ENCODE results near the gene PLB1. TPM values are rescaled to one million over a fixed set of nuclear protein-coding genes. Genes with fewer than 3 reads are reported as not detected.

PLB1 gene
- total RNA-seq, 1 donor from 2014 or later: not detected

GRCh38 chr2:28580078-28580477 is 84.2 kb downstream of the PLB1 start:
- H3K4me1 Mint-ChIP-seq (ENCODE audit: low read depth, unreplicated experiment): peaks cover 2% of the 10 kb centered on the region
- no peak for TF ChIP-seq CTCF (IDR thresholded peaks at IDR 0.05; ENCODE audit: partially characterized antibody, unreplicated experiment)
- no peaks in the 10 kb centered on the region for H3K36me3 Mint-ChIP-seq (ENCODE audit: unreplicated experiment)
- H3K9me3 Mint-ChIP-seq (ENCODE audit: unreplicated experiment): no peaks in the 10 kb centered on the region
- no peak for DNase-seq
- no peak overlapping the region for H3K27ac Mint-ChIP-seq (ENCODE audit: unreplicated experiment)
- H3K27me3 Mint-ChIP-seq (ENCODE audit: unreplicated experiment): no peaks in the 10 kb centered on the region
- no peak overlapping the region for H3K4me3 Mint-ChIP-seq (ENCODE audit: unreplicated experiment)

- H3K27me3 Mint-ChIP-seq (ENCODE audit: unreplicated experiment): peaks cover 2% of the 10 kb centered on the region
- peaks cover 2% of the 10 kb centered on the region for H3K4me1 Mint-ChIP-seq (ENCODE audit: low read depth, unreplicated experiment)
- no peak for TF ChIP-seq CTCF (IDR thresholded peaks at IDR 0.05; ENCODE audit: partially characterized antibody, unreplicated experiment)
- no peak for DNase-seq
- no peaks in the 10 kb centered on the region for H3K36me3 Mint-ChIP-seq (ENCODE audit: unreplicated experiment)
- H3K4me3 Mint-ChIP-seq (ENCODE audit: unreplicated experiment): no peak overlapping the region
- no peak overlapping the region for H3K27ac Mint-ChIP-seq (ENCODE audit: unreplicated experiment)
- no peaks in the 10 kb centered on the region for H3K9me3 Mint-ChIP-seq (ENCODE audit: unreplicated experiment)
These were observed 85.5 kb downstream of the PLB1 start for GRCh38 chr2:28581312-28581711.

GRCh38 chr2:28582152-28582551 is 86.3 kb downstream of the PLB1 start:
- Mint-ChIP-seq H3K4me1 (ENCODE audit: low read depth, unreplicated experiment) (peaks cover 2% of the 10 kb centered on the region), H3K27ac (ENCODE audit: unreplicated experiment) (no peak overlapping the region), H3K27me3 (ENCODE audit: unreplicated experiment) (peaks cover 3% of the 10 kb centered on the region), H3K4me3 (ENCODE audit: unreplicated experiment) (no peak overlapping the region), H3K9me3 (ENCODE audit: unreplicated experiment) (no peaks in the 10 kb centered on the region), H3K36me3 (ENCODE audit: unreplicated experiment) (no peaks in the 10 kb centered on the region)
- DNase-seq: no peak
- no peak for TF ChIP-seq CTCF (IDR thresholded peaks at IDR 0.05; ENCODE audit: partially characterized antibody, unreplicated experiment)

GRCh38 chr2:28582595-28582994 is 86.7 kb downstream of the PLB1 start:
- peaks cover 4% of the 10 kb centered on the region for H3K4me1 Mint-ChIP-seq (ENCODE audit: low read depth, unreplicated experiment)
- H3K36me3 Mint-ChIP-seq (ENCODE audit: unreplicated experiment): no peaks in the 10 kb centered on the region
- H3K27me3 Mint-ChIP-seq (ENCODE audit: unreplicated experiment): peaks cover 5% of the 10 kb centered on the region
- H3K9me3 Mint-ChIP-seq (ENCODE audit: unreplicated experiment): no peaks in the 10 kb centered on the region
- no peak for TF ChIP-seq CTCF (IDR thresholded peaks at IDR 0.05; ENCODE audit: partially characterized antibody, unreplicated experiment)
- H3K27ac Mint-ChIP-seq (ENCODE audit: unreplicated experiment): no peak overlapping the region
- no peak for DNase-seq
- H3K4me3 Mint-ChIP-seq (ENCODE audit: unreplicated experiment): no peak overlapping the region

GRCh38 chr2:28583899-28584553 is 88.2 kb downstream of the PLB1 start:
- no peak overlapping the region for H3K27ac Mint-ChIP-seq (ENCODE audit: unreplicated experiment)
- H3K4me1 Mint-ChIP-seq (ENCODE audit: low read depth, unreplicated experiment): peaks cover 12% of the 10 kb centered on the region
- H3K27me3 Mint-ChIP-seq (ENCODE audit: unreplicated experiment): peaks cover 5% of the 10 kb centered on the region
- no peaks in the 10 kb centered on the region for H3K36me3 Mint-ChIP-seq (ENCODE audit: unreplicated experiment)
- TF ChIP-seq CTCF (IDR thresholded peaks at IDR 0.05; ENCODE audit: partially characterized antibody, unreplicated experiment): no peak
- DNase-seq: no peak
- H3K4me3 Mint-ChIP-seq (ENCODE audit: unreplicated experiment): no peak overlapping the region
- no peaks in the 10 kb centered on the region for H3K9me3 Mint-ChIP-seq (ENCODE audit: unreplicated experiment)

Data from glutamatergic neuron (in vitro differentiated cells).